Keratinocyte (primary cell): ENCODE data around the gene LYL1. TPM values are rescaled to one million over a fixed set of nuclear protein-coding genes. Genes with fewer than 3 reads are reported as not detected.

Experiments used
- DNase-seq: peaks from one replicate; pipeline ENCODE4 v3.0.0-alpha.2; 2011; ENCODE audit warnings: low read depth, missing footprints, low spot score
- FAIRE-seq: peaks from 2 replicates; lab custom pipeline; 2011; peaks lifted over from hg19 to GRCh38; lab: Jason Lieb, UNC
- H2AFZ ChIP-seq: 2 replicates; pipeline ENCODE4 v1.6.0; 2012; ENCODE audit warnings: low read length, control low read depth, inconsistent platforms; ENCODE audit not compliant: control insufficient read depth
- H3K27ac ChIP-seq: 2 replicates; pipeline ENCODE4 v1.5.1; 2011; ENCODE audit warnings: low read length; ENCODE audit not compliant: control insufficient read depth, insufficient read depth
- H3K27me3 ChIP-seq: 3 replicates; pipeline ENCODE4 v1.6.0; 2011; ENCODE audit warnings: low read length; ENCODE audit not compliant: control insufficient read depth, insufficient read depth; ENCODE audit errors: extremely low read depth
- H3K36me3 ChIP-seq, 2 experiments: 2 replicates in 1 of 2; 3 replicates in 1 of 2; pipeline ENCODE4 v1.5.1; 2011; ENCODE audit warnings: low read length in 2 of 2, mild to moderate bottlenecking in 1 of 2; ENCODE audit not compliant: control insufficient read depth in 2 of 2, insufficient read depth in 2 of 2; ENCODE audit errors: extremely low read depth in 1 of 2
- H3K4me1 ChIP-seq: 3 replicates; pipeline ENCODE4 v1.5.1; 2011; ENCODE audit warnings: low read length; ENCODE audit not compliant: control insufficient read depth, insufficient read depth; ENCODE audit errors: extremely low read depth
- H3K4me2 ChIP-seq: 3 replicates; pipeline ENCODE4 v1.6.0; 2011; ENCODE audit warnings: low read depth, low read length; ENCODE audit not compliant: control insufficient read depth, insufficient read depth; ENCODE audit errors: extremely low read depth
- H3K4me3 ChIP-seq, 3 experiments: fragments of 200-600 bp in 1 of 3; sonication (generic) in 1 of 3; 2 replicates in 2 of 3; 3 replicates in 1 of 3; pipeline ENCODE4 v1.5.1; 2011 to 2016; ENCODE audit warnings: low read length in 3 of 3, mild to moderate bottlenecking in 3 of 3, control low read depth in 2 of 3, inconsistent platforms in 1 of 3, low read depth in 1 of 3, mixed read lengths in 1 of 3, mixed run types in 1 of 3, moderate library complexity in 1 of 3; ENCODE audit not compliant: control insufficient read depth in 2 of 3, insufficient read depth in 2 of 3; ENCODE audit errors: extremely low read depth in 1 of 3
- H3K79me2 ChIP-seq: 2 replicates; pipeline ENCODE4 v1.6.0; 2012; ENCODE audit warnings: low read length; ENCODE audit not compliant: control insufficient read depth, insufficient read depth
- H3K9ac ChIP-seq: 3 replicates; pipeline ENCODE4 v1.6.0; 2011; ENCODE audit warnings: low read length; ENCODE audit not compliant: control insufficient read depth, insufficient read depth; ENCODE audit errors: extremely low read depth
- H3K9me1 ChIP-seq: 3 replicates; pipeline ENCODE4 v1.6.0; 2011; ENCODE audit warnings: low read length; ENCODE audit not compliant: control insufficient read depth, insufficient read depth; ENCODE audit errors: extremely low read depth
- H3K9me3 ChIP-seq: 2 replicates; pipeline ENCODE4 v1.5.1; 2012; ENCODE audit warnings: low read depth, low read length; ENCODE audit not compliant: control insufficient read depth
- H4K20me1 ChIP-seq: 3 replicates; pipeline ENCODE4 v1.6.0; 2011; ENCODE audit warnings: low read length; ENCODE audit not compliant: control insufficient read depth, insufficient read depth; ENCODE audit errors: extremely low read depth
- CTCF ChIP-seq, 3 experiments: IDR thresholded peaks in 1 of 3; conservative IDR thresholded peaks in 1 of 3; optimal IDR thresholded peaks in 1 of 3; 2 replicates in 2 of 3; 3 replicates in 1 of 3; pipeline versions ENCODE3 to v1.5.1; 2011; ENCODE audit warnings: low read length in 3 of 3, mild to moderate bottlenecking in 3 of 3, moderate library complexity in 2 of 3, control low read depth in 1 of 3, inconsistent platforms in 1 of 3; ENCODE audit not compliant: insufficient read depth in 2 of 3; ENCODE audit errors: extremely low read depth in 1 of 3
- EZH2 ChIP-seq: IDR thresholded peaks from one replicate; pipeline ENCODE4 v1.6.1; 2012; ENCODE audit warnings: inconsistent platforms, mild to moderate bottlenecking, low read length, moderate library complexity
- dilution Hi-C: fragments of 300-500 bp; cut with MboI; formaldehyde crosslinking; loops from one replicate; pipeline ENCODE4 v1.7.0; 2020; ENCODE audit warnings: low sequenced_read_pairs; ENCODE audit not compliant: extremely low pct_ligation_motif_present
- polyA plus RNA-seq, 5 experiments: library from polyadenylated mRNA; depleted of rRNA in 3 of 5; stranded (reverse) in 3 of 5; stranded (forward) in 1 of 5; unstranded in 1 of 5; fragments of >200 nt; gene quantifications; 1 replicate in 1 of 5; 2 replicates in 3 of 5; 3 replicates in 1 of 5; pipeline versions ENCODE4 v1.2.1 to v1.2.3, GENCODE V29; 2011 to 2012; ENCODE audit warnings: missing spikeins in 2 of 5, low read depth in 1 of 5, low replicate concordance in 1 of 5

The LYL1 gene
- polyA plus RNA-seq, 1 donor (not counting 4 experiments of a cell fraction or from before 2014, with no cell fraction given), result 0.07 TPM

- peak overlapping the region; percentile 91 for H3K9ac ChIP-seq
- peak overlapping the region; percentile 84 for H3K27ac ChIP-seq
- H3K4me3 ChIP-seq, result peak overlapping the region; percentile 81 to 96 (median 85)
- H3K27me3 ChIP-seq, result no peaks in the 10 kb centered on the region
- H3K4me2 ChIP-seq, result peak overlapping the region; percentile 97
- DNase-seq, result no peak
- H2AFZ ChIP-seq, result peak overlapping the region; percentile 51
- no peak for FAIRE-seq
- no peaks in the 10 kb centered on the region for H3K9me3 ChIP-seq
- H3K9me1 ChIP-seq, result no peaks in the 10 kb centered on the region
- H3K79me2 ChIP-seq, result peaks cover 42% of the 10 kb centered on the region
- TF ChIP-seq CTCF (optimal IDR thresholded peaks at IDR 0.05 in 1 of 3, IDR thresholded peaks at IDR 0.05 in 1 of 3, conservative IDR thresholded peaks at IDR 0.05 in 1 of 3; ENCODE audit: extremely low read depth in 1 of 3, insufficient read depth in 2 of 3, low read length in 3 of 3), result no peak
- peaks cover 13% of the 10 kb centered on the region for H4K20me1 ChIP-seq
- peaks cover 32% of the 10 kb centered on the region for H3K4me1 ChIP-seq
- H3K36me3 ChIP-seq, result peaks cover 10 to 20% of the 10 kb centered on the region in 2 experiments
- dilution Hi-C loops, result no loop called here
These were observed 13.3 kb upstream of the LYL1 start for GRCh38 chr19:13115936-13116281.

- FAIRE-seq (no peak), DNase-seq (no peak)
- no peaks in the 10 kb centered on the region for H3K9me1 ChIP-seq
- H3K4me3 ChIP-seq, result no peak overlapping the region
- no peak overlapping the region for H2AFZ ChIP-seq
- H3K27ac ChIP-seq, result no peak overlapping the region
- peaks cover 17% of the 10 kb centered on the region for H3K79me2 ChIP-seq
- H3K4me2 ChIP-seq, result no peak overlapping the region
- H3K9me3 ChIP-seq, result no peaks in the 10 kb centered on the region
- H4K20me1 ChIP-seq, result no peaks in the 10 kb centered on the region
- H3K27me3 ChIP-seq, result no peaks in the 10 kb centered on the region
- no peak for TF ChIP-seq CTCF (optimal IDR thresholded peaks at IDR 0.05 in 1 of 3, IDR thresholded peaks at IDR 0.05 in 1 of 3, conservative IDR thresholded peaks at IDR 0.05 in 1 of 3; ENCODE audit: extremely low read depth in 1 of 3, insufficient read depth in 2 of 3, low read length in 3 of 3)
- TF ChIP-seq EZH2, result no peak
- no peak overlapping the region for H3K9ac ChIP-seq
- peaks cover 11% of the 10 kb centered on the region for H3K4me1 ChIP-seq
- peaks cover 15 to 16% of the 10 kb centered on the region in 2 experiments for H3K36me3 ChIP-seq
- dilution Hi-C loops, result no loop called here
These were observed 9.9 kb upstream of the LYL1 start for GRCh38 chr19:13112555-13112954.
